CD4-positive, alpha-beta T cell treated with Interleukin-17A for 4 hours (primary cell): ENCODE measurements around the gene STMND1.
"Not testable (repeated sequence)": the region's sequence is repeated elsewhere in the genome, so short reads cannot be mapped to it uniquely, and the experiment has no call there.

Source experiments
- DNase-seq: peaks from one replicate; pipeline ENCODE4 v3.0.0-alpha.2; 2020; ENCODE audit warnings: mixed read lengths

The STMND1 gene

GRCh38 chr6:17101422-17102257, at the start of gene STMND1:
Gene STMND1 (plus strand): TSS chr6:17102050. CDS start chr6:17102258, 208 bp downstream.
- no peak for DNase-seq

- DNase-seq, result no peak
These were observed 47.2 kb upstream of the STMND1 start for GRCh38 chr6:17054647-17055046.

- no peak for DNase-seq
These were observed 44.5 kb upstream of the STMND1 start for GRCh38 chr6:17057322-17057721.

- no peak for DNase-seq
These were observed 43.3 kb upstream of the STMND1 start for GRCh38 chr6:17058550-17058949.

DNA sequence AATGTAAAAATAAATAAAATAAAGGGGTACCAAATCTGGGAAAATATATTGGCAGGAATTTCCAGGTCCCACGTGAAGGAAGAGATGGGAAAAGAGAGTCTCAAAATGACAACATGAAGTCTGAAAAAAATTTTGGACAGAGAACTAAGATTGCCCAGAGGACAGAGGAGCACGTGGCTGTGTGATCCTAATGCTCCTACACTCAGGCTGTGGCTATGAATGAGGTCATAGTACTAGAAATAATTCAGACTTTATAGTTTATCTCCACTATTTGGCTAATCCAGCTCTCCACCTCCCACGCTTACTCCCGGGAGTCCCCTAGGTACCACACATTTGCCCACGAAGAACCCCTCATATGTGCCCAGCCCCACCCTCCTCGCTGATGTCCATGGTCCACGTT, 42.8 kb upstream of the STMND1 start:
- DNase-seq, result no peak

- DNase-seq, result no peak
These were observed 42.0 kb upstream of the STMND1 start for GRCh38 chr6:17059850-17060249.

- DNase-seq, result no peak
These were observed 40.8 kb upstream of the STMND1 start for GRCh38 chr6:17061097-17061496.

- DNase-seq, result no peak
These were observed 38.9 kb upstream of the STMND1 start for GRCh38 chr6:17062871-17063440.

DNA sequence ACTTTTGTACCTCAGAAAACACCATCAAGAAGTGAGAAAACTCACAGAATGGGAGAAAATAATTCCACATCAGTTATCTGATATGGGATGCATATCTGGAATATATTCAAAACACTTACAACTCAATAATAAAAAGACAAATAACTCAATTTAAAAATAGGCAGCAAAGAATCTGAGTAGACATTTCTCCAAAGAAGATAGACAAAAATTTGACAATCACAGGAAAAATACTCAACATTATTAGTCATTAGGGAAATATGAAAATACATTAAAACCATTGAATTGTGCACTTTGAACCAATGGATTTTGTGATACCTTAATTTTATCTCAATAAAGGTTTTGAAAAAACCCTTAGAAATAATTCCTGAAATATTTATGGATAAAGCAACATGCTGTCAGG, 36.9 kb upstream of the STMND1 start:
- DNase-seq, result no peak

- DNase-seq, result no peak
These were observed 35.2 kb upstream of the STMND1 start for GRCh38 chr6:17066610-17067009.

DNA sequence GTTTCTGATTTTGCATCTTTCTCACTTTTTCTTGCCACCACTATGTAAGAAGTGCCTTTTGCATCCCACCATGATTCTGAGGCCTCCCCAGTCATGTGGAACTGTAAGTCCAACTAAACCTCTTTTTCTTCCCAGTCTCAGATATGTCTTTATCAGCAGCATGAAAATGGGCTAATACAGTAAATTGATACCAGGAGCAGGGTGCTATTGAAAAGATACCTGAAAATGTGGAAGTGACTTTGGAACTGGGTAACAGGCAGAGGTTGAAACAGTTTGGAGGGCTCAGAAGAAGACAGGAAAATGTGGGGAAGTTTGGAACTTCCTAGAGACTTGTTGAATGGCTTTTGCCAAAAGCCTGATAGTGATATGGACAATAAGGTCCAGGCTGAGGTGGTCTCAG, 32.9 kb upstream of the STMND1 start:
- not testable (repeated sequence) for DNase-seq

DNA sequence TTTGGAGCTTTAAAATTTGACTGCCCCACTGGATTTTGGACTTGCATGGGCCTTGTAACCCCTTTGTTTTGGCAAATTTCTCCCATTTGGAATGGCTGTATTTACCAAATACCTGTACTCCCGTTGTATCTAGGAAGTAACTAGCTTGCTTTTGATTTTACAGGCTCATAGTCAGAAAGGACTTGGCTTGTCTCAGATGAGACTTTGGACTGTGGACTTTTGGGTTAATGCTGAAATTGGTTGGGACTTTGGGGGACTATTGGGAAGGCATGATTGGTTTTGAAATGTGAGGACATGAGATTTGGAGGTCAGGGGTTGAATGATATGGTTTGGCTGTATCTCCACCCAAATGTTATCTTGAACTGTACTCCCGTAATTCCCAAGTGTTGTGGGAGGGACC, 31.4 kb upstream of the STMND1 start:
- not testable (repeated sequence) for DNase-seq

GRCh38 chr6:17073596-17073995, 28.3 kb upstream of the STMND1 start:
- not testable (repeated sequence) for DNase-seq

GRCh38 chr6:17081273-17081672, 20.6 kb upstream of the STMND1 start:
- DNase-seq, result no peak

DNA sequence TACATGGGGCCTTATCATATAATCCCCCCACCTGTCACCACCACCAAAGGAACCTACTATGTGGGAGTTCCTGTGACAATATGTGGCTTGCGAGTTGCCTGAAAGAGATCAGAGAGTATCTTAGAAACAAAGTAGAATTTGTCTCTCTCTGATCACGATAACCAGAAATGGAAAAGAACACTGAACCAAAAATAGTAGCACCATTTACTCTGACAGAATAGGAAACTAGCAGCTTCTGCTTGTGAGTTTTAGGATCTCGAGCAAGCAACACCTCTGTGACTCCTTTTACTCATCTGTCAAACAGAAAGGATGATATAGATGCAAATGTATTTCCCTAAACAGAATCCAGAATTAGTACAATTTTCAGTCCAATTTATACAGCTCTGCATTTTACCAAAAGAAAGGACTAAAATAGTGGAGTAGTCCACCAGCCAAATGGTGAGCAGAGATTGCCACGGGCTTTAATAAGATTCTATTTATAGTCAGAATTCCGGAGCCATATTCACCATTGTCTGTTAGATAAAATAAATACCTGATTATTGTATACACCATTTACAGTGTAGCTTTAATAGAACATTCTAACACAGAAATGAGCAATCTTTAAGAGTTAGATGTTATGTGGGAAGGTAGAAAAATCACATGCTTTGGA, 19.9 kb upstream of the STMND1 start:
- DNase-seq, result no peak

GRCh38 chr6:17083397-17083796, 18.5 kb upstream of the STMND1 start:
- DNase-seq, result no peak

DNA sequence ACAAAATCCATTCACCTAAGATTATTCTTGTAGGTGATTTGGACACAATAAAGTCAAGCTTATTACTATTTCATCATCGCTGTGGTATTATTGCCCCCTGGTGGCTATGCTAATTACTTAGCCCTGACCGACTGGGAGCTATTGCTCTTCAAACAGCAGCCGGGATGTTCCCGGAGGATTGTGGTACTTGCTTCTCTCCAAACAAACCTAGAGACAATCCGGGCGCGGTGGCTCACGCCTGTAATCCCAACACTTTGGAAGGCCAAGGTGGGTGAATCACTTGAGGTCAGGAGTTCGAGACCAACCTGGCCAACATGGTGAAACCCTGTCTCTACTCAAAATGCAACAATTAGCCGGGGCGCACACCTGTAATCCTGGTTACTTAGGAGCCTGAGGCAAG, 15.4 kb upstream of the STMND1 start:
- DNase-seq, result peak; percentile 12

DNA sequence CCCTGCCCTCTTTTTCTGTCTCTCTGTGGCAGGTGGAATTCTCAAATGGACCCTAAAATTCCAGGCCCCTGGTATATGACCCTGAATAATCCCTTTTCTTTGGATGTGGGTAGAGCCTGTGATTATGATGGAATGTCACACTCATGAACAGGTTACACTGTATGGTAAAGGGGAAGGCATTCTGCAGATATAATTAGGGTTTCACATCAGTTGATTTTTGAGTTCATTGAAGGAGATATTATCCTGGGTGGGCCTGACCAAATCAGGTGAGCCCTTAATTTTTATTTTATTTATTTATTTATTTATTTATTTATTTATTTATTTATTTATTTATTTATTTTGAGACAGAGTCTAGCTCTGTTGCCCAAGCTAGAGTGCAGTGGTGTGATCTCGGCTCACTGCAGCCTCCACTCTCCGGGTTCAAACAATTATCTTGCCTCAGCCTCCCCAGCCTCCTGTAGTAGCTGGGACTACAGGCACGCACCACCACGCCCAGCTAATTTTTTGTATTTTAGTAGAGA, 13.7 kb upstream of the STMND1 start:
- no peak for DNase-seq

DNA sequence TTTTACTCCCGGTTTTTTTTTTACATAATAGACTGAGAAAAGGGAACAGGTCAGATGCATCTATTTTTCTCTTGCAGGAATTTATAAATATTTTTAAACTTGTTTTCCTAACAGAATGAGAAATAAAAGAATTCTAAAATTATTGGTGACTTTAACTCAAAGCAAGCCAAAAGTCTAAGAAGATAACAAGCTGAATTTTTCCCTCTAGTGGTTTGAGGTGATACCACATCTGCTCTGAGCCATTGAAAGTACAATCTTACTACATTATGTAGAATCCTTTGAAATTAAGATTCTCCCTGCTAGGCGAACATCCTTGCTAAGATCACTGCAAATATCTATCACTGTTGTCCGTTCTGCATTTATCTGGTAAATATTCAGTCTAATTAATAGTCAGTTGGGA, 10.7 kb upstream of the STMND1 start:
- no peak for DNase-seq

DNA sequence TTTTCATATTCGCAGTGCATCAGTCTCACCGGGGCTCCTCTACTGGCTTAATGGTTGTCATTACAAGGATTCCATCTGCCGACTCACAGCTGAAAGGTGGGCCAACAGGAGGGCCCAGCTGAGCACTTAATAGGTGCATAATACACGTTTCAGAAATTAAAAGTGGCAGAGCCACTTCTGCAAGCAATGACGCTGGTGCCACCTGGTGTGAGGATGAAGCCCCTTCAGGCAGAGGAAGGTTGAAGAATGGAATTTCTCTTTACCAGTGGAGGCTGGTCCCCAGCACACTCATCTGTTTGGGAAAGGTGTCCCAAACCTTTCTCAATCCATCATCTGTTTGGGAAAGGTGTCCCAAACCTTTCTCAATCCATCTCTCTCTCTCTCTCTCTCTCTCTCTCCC, 8.2 kb upstream of the STMND1 start:
- no peak for DNase-seq

GRCh38 chr6:17096096-17096495, 5.8 kb upstream of the STMND1 start:
- no peak for DNase-seq

- no peak for DNase-seq
These were observed 5.2 kb upstream of the STMND1 start for GRCh38 chr6:17096652-17097051.

GRCh38 chr6:17097982-17098381, 3.9 kb upstream of the STMND1 start:
- DNase-seq, result no peak

- DNase-seq, result no peak
These were observed 3.3 kb upstream of the STMND1 start for GRCh38 chr6:17098538-17098937.
